IPS DF 4.7 (cell line): Measurements from ENCODE around the gene EFCC1.

Experiments
- DNase-seq: peaks from one replicate; pipeline ENCODE4 v3.0.0-alpha.2; 2013; ENCODE audit warnings: low spot score; ENCODE audit errors: extremely low read depth

Gene EFCC1

DNA sequence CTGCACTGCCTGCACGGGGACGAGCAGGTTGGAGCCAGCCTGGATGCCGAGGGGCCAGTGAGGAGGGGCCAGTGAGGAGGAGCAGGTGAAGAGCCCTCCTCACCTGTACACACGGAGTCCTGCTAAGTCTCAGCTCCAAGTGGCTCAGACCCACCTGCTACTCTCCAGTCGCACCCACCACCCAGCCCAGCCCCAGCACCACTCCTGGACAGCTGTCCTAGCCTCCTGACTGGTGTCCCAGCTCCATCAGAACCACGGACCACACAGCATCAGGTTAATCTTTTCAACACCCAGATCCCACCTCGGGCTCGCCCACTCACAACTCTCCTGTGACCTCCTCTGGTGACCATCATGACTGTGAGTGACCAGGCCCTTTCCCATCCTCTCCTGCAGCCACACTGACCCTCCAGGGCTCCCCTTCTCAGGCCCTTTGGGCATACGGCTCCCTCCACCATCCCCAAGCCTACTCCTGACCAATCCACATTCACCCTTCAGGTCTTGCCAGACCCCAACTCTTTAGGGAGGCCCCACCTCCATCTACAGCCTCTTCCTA, 13.8 kb downstream of the EFCC1 start:
- no peak for DNase-seq

DNA sequence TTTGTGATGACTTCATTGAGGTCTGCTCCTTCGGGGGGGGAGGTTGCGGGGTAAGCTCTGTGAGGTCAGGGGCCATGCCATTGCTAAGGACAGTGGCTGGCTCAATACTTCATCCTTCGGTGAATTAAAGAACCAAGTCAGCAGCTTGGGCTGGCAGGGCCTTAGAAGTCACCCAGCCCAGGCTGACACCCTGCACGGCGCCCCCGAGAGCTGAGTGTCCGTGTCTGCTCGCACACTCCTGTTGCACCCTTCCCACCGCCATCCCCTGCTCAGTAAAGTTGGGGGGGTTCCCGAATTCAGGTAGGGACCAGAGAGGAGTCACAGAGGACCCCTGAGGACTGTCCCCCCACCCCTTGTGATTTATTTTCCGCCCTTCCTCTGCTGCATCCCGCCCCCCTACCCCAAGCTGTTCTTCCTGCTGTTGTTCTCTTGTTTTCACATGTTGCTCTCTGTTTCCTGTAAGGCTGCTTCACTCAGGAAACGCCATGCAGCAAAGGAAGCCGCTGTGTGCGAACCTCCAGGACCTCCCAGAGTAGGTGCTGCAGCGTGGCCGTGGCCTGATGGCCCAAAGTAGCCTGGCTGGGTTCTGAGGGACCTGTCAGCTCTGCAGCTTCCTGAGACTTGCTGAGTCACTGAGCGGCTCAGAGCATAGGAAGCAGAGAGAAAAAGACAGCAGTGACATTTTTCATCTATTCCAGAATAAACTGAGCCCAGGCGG, 14.4 kb downstream of the EFCC1 start:
- DNase-seq = no peak

DNA sequence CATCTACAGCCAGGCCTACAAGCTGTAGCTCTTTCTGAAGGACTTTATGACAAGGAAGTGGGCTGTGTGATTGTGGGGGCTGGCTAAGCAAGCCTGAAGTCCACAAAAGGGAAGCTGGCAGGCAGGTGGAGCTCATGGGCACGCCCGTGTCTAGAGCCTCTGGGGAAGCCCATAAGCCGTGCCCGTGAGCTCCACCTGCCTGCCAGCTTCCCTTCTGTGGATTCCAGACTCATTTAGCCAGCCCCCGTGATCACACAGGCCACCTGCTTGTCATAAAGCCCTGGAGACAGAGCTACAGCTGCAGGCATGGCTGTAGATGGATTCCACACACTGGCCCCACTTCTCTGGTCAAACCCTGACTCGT, 15.2 kb downstream of the EFCC1 start:
- no peak for DNase-seq

DNA sequence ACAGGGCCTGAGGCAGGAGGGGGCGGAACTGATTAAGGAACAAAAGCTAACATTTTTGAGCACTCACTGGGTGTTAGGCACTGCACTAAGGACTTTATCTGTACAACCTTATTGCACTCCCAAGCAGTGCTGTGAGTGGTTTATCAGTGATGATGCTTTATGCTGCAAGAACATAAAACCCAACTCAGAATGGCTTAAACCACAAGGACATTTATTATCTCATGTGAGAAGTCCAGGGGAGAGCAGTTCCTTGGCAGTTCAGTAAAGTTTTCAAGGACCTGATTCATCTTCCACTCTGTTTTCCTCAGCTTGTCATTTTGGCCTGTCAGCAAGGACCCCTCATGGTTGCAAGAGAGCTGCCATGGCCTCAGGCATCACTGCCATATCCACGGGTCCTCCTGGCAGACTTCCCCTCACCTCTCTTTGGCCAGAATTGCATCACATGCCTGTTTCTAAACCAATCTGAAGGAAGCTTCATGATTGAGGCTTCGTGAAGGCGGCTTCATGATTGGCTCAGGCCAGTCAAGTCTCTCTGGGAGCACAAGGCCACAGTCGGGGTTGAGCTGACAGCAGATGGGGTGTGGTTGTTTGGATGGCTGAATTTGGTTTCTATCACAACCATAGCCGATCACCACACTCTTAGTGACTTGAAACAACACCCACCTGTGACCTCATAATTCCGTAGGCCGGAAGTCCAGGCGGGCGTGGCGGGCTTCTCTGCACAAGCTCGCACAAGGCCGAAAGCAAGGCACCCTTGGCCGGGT, 15.8 kb downstream of the EFCC1 start:
- no peak for DNase-seq

- no peak for DNase-seq
Observed at GRCh38 chr3:129017484-129017899, 16.4 kb downstream of the EFCC1 start.

GRCh38 chr3:129018271-129018670, 17.2 kb downstream of the EFCC1 start:
- DNase-seq = no peak

DNA sequence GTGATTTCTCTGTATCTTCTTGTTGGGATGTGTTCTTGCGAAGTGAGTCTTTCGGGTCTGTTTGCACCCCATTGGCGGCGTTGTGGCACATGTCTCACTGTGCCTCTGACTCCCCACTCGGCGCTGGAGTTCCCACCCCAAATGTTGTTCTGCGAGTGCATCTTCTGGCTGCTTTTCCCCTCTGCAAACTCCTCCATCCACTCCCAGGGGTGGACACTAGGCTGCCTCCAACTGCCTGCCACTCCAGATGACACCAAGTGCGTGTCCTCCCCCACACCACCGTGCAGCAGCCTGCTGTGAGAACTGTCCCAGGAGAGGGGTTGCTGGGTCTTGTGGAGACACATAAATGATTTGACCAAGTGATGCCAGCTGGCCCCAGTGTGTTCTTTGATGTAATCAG, 17.6 kb downstream of the EFCC1 start:
- no peak for DNase-seq

GRCh38 chr3:129019266-129019665, 18.2 kb downstream of the EFCC1 start:
- no peak for DNase-seq

DNA sequence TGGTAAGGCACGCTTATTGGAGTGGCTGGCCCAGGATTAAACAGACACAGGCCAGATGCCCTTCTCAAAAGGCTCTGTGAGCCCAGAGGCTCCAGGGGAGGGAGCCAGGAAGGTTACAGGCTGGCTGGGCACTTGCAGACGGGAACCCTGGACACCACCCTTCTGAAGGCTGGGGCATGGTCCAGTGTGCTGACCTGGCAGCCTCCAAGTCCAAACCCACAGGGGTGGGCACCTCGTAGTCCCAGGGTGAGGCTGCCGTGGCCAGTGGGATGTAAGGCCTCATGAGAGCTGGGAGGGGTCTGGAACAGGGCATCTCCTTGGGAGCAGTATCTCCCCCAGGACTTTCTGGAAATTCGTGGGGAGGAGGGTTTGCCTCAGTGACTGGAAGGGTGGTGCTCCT, 19.6 kb downstream of the EFCC1 start:
- DNase-seq = no peak

- DNase-seq = no peak
Observed at GRCh38 chr3:129021140-129021551, 20.0 kb downstream of the EFCC1 start.

DNA sequence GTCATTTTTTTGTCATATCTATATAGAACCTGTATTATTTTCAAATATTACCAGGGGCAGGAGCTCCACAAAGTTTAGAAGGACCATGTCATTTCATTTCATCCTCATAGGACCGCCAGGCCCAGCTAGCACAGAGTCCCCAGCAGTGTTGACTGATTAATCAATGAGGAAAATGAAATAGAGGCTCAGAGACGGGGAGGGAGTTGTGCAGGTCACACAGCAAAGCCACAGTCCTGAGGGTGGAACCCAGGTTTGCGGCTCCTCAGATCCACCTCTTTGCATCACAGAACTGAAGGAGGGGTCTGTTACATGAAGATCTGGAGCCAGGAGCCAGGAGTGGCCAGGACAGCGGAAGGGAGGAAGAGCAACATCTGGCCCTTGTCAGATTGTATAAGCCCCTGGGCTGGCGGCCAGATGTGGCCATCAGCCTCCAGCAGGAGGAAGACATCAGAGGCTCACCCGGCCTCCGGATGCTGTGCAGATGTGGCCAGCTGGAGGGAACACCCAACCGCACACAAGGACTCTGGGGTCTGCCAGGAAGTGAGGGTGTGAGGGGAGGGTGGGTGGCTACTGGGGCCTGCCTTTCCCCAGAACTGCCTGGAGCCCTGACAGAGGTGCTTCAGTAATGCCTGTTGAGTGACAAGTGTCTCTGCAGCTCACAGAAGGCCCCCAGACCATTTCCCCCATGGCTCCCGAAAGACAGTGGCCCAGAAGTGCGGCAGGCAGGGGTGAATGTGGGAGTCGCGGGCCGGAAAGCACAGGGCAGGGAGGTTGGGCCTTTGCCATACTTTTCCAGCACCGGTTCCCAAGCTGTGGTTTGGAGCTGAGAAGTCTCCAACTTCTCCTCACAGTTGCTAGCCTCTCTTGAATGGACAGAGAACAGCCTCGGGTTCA, 21.3 kb downstream of the EFCC1 start:
- no peak for DNase-seq

DNA sequence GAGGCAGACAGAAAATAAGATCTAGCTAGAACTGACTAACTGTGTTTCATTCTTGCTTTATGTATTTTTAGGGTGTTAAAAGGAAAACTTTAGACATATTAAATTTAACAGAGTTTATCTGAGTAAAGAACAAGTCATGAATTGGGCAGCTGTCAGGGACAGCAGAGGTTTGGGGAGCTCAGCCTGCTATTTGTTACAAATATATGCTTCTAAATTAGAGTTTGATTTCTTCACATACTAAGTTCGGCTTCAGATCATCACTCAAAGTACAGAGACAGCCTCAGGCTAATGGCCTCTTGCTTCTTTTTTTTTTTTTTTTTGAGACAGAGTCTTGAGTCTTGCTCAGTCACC, 21.9 kb downstream of the EFCC1 start:
- DNase-seq = no peak

GRCh38 chr3:129023909-129024308, 22.8 kb downstream of the EFCC1 start:
- DNase-seq = no peak

DNA sequence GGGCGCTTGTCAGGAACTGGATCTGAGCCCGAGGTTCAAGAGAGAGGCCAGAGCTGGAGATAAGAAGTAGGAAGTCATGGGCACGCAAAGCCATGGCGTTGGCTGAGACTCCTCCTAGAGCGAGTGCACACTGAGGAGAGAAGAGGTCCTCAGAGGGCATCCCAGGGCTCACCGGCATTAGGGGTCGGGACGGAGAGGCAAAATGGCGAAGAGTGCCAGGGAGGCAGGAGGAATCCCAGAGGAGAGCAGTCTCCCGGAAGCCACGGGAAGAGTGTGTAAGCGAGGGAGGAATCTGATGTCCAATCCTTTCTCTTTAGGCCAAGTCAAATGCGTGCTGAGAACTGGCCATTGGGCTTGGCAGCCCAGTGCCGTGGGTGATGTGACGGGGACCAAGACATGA, 24.0 kb downstream of the EFCC1 start:
- no peak for DNase-seq

DNA sequence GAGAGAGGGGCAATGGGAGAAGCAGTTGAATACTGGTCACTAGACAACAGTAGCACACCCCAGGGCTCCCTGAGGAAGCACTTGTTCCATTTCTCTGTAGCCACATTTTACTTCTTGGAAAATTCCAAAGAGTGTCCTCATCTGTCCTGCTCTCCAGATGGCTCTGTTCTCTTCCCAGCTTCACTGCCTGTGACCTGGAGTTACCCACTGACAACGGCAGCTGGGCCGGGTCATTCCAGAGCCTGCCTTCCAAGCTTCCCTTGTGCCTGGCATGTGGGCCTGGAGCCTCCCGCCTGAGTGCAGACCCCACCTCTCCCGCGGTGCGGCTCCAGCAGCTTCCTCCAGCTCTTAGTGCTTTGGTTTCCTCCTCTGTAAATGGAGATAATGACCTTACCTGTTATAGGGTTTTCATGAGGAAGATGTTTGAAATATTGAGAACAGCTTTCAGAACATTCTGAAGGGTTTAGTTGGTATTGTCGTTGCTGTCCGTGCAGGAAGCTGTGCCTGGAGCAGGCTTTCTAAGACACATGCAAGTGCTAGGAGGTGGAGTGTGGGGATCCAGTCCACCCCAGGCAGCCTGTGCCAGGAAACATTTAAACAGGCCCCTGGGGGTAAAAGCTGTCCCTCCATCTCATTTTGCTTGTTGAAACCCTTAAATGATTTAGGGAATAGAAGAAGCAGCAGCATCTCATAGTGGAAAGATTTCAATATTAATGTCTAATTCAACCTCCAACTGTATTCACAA, 24.8 kb downstream of the EFCC1 start:
- DNase-seq = no peak

GRCh38 chr3:129026728-129027543, 25.8 kb downstream of the EFCC1 start:
- peak; percentile 25 for DNase-seq

DNA sequence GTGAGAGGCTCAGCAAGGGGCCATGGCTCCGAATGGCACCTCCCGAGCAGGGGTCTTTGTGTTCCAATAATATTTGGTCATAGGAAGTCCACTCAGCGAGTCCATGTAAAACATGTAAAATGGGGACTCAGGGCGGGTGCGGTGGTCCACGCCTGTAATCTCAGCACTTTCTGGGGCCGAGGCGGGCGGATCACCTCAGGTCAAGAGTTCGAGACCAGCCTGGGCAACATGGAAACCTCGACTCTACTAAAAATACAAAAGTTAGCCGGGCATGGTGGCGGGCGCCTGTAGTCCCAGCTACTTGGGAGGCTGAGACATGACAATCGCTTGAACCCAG, 26.4 kb downstream of the EFCC1 start:
- DNase-seq = no peak

GRCh38 chr3:129028866-129029265, 27.8 kb downstream of the EFCC1 start:
- DNase-seq = no peak

GRCh38 chr3:129030611-129031010, 29.5 kb downstream of the EFCC1 start:
- DNase-seq = no peak

- no peak for DNase-seq
Observed at GRCh38 chr3:129031476-129032215, 30.5 kb downstream of the EFCC1 start.
